NK-92 (cell line): ENCODE data around the gene ARHGAP42.

ENCODE experiments used
- DNase-seq: peaks from one replicate; lab custom pipeline; 2025; ENCODE audit not compliant: unreplicated experiment; lab: John Stamatoyannopoulos, UW

Gene ARHGAP42

GRCh38 chr11:100955318-100955717, 268.2 kb downstream of the ARHGAP42 start:
- DNase-seq = no peak

- DNase-seq = no peak
These were observed 269.3 kb downstream of the ARHGAP42 start for GRCh38 chr11:100956351-100956750.

GRCh38 chr11:100957499-100957898, 270.4 kb downstream of the ARHGAP42 start:
- no peak for DNase-seq

- no peak for DNase-seq
These were observed 274.5 kb downstream of the ARHGAP42 start for GRCh38 chr11:100961633-100962032.

GRCh38 chr11:100963375-100963774, 276.3 kb downstream of the ARHGAP42 start:
- no peak for DNase-seq

- no peak for DNase-seq
These were observed 277.3 kb downstream of the ARHGAP42 start for GRCh38 chr11:100964435-100964834.

- no peak for DNase-seq
These were observed 278.3 kb downstream of the ARHGAP42 start for GRCh38 chr11:100965346-100965745.

- no peak for DNase-seq
These were observed 279.3 kb downstream of the ARHGAP42 start for GRCh38 chr11:100966366-100966765.

GRCh38 chr11:100969008-100969407, 281.9 kb downstream of the ARHGAP42 start:
- no peak for DNase-seq

GRCh38 chr11:100970283-100971164, 283.4 kb downstream of the ARHGAP42 start:
- DNase-seq = no peak

- no peak for DNase-seq
These were observed 285.0 kb downstream of the ARHGAP42 start for GRCh38 chr11:100972046-100972445.

- no peak for DNase-seq
These were observed 291.4 kb downstream of the ARHGAP42 start for GRCh38 chr11:100978442-100978841.

- DNase-seq = no peak
These were observed 291.9 kb downstream of the ARHGAP42 start for GRCh38 chr11:100978939-100979338.

- no peak for DNase-seq
These were observed 293.1 kb downstream of the ARHGAP42 start for GRCh38 chr11:100980156-100980555.

GRCh38 chr11:100981196-100981824, 294.2 kb downstream of the ARHGAP42 start:
- DNase-seq = no peak

- no peak for DNase-seq
These were observed 297.6 kb downstream of the ARHGAP42 start for GRCh38 chr11:100984668-100985067.

GRCh38 chr11:100990931-100991330, 303.8 kb downstream of the ARHGAP42 start:
- DNase-seq = no peak

- DNase-seq = no peak
These were observed 304.5 kb downstream of the ARHGAP42 start for GRCh38 chr11:100991541-100991940.

GRCh38 chr11:100994966-100995365, 307.9 kb downstream of the ARHGAP42 start:
- DNase-seq = no peak

GRCh38 chr11:100999756-101000155, 312.7 kb downstream of the ARHGAP42 start:
- no peak for DNase-seq

- DNase-seq = no peak
These were observed 316.4 kb downstream of the ARHGAP42 start for GRCh38 chr11:101003468-101003867.

- no peak for DNase-seq
These were observed 322.0 kb downstream of the ARHGAP42 start for GRCh38 chr11:101008961-101009689.
